ENCODE measurements around the gene OR1K1. TPM values are rescaled to one million over a fixed set of nuclear protein-coding genes. Genes with fewer than 3 reads are reported as not detected.

OR1K1 gene
- total RNA-seq, 1 donor from 2014 or later, result not detected

DNA sequence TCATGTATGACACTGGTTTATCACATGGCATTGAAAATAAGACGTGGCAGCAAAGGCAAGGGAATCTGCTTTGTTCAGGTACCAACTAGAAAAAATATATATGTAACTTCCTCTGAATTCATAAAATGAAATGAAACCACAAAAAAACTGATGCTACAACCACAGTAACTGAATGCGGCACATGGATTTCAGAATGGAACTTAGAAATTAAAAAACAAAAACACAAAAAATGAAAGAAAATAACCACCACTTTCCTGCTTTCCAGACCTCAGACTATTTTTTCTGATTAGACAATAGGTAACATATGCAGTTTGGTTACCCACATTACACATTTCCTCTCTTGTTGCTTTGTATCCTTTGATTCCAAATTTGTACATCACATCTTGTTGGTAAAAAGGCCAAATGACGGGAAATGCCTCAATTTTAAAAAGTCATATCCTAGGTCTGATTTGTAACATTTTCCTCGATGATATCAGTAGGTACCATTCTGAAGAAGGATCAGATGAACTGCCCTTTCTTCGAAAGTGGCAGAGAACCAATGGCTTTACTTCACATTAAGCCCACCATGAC, 46.5 kb downstream of the OR1K1 start:
- Histone ChIP-seq H3K27ac (replicated peaks) (no peak overlapping the region), H3K36me3 (peaks cover 58% of the 10 kb centered on the region), H3K27me3 (ENCODE audit: low read depth) (no peaks in the 10 kb centered on the region), H3K9me3 (replicated peaks) (no peaks in the 10 kb centered on the region), H3K4me3 (no peak overlapping the region), H3K4me1 (no peaks in the 10 kb centered on the region)
- TF ChIP-seq, protein P1, sequence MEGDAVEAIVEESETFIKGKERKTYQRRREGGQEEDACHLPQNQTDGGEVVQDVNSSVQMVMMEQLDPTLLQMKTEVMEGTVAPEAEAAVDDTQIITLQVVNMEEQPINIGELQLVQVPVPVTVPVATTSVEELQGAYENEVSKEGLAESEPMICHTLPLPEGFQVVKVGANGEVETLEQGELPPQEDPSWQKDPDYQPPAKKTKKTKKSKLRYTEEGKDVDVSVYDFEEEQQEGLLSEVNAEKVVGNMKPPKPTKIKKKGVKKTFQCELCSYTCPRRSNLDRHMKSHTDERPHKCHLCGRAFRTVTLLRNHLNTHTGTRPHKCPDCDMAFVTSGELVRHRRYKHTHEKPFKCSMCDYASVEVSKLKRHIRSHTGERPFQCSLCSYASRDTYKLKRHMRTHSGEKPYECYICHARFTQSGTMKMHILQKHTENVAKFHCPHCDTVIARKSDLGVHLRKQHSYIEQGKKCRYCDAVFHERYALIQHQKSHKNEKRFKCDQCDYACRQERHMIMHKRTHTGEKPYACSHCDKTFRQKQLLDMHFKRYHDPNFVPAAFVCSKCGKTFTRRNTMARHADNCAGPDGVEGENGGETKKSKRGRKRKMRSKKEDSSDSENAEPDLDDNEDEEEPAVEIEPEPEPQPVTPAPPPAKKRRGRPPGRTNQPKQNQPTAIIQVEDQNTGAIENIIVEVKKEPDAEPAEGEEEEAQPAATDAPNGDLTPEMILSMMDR (IDR thresholded peaks at IDR 0.05; ENCODE audit: borderline replicate concordance), result no peak
- intact Hi-C loops (cut with micrococcal nuclease), result no loop called here
- DNase-seq, result no peak

DNA sequence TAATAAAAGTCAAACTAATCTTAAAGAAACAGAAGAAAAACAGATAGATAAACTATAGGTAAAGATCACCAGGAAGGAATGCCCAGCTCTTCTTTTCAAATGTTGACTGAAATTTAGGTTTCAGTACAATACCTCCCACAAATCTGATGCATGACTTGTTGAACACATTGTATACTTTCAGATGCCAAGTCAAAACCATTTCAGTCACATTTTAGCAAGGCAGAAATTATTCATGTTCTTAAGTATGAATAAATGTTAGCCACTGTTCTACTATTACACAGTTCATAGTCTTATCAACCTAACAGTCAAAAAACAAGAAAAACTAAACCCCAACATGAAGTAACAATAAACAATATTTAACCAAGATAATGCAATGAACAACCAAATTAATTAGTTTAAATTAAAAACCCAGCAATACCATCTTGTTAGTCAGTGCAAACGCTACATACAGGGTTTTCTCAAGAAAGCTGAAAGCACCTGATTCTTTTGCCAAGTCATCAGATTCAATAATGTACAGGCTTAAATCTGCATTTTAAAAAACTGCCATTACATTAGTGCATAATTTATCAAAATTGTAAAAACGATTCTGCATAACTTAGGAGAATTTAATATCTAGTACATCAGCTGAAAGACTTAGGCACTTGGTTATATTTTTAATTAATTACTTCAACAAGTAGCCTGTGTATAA, 48.5 kb downstream of the OR1K1 start:
- intact Hi-C loops (cut with micrococcal nuclease), result no loop called here
- H3K4me1 ChIP-seq, result no peaks in the 10 kb centered on the region
- peaks cover 69% of the 10 kb centered on the region for H3K36me3 ChIP-seq
- no peak for DNase-seq
- H3K27me3 ChIP-seq (ENCODE audit: low read depth), result no peaks in the 10 kb centered on the region
- H3K4me3 ChIP-seq, result no peak overlapping the region
- no peak overlapping the region for H3K27ac ChIP-seq (replicated peaks)
- no peaks in the 10 kb centered on the region for H3K9me3 ChIP-seq (replicated peaks)
- TF ChIP-seq, protein P1 (IDR thresholded peaks at IDR 0.05; ENCODE audit: borderline replicate concordance), result no peak

Other genes with a start within 250 kb of the OR1K1 start
- gene OR1N2, start 247.0 kb upstream of the OR1K1 start, total RNA-seq, result not detected
- gene OR1L8, start 216.7 kb upstream of the OR1K1 start, total RNA-seq, result not detected
- gene OR1Q1, start 185.4 kb upstream of the OR1K1 start, total RNA-seq, result not detected
- gene OR1B1, start 142.5 kb upstream of the OR1K1 start, total RNA-seq, result not detected
- not detected for gene OR1L1, start 138.4 kb upstream of the OR1K1 start, total RNA-seq
- gene OR1L3, start 125.0 kb upstream of the OR1K1 start, total RNA-seq, result not detected
- not detected for gene OR1L4, start 76.1 kb upstream of the OR1K1 start, total RNA-seq
- gene OR1L6, start 57.8 kb upstream of the OR1K1 start, total RNA-seq, result not detected
- not detected for gene OR5C1, start 11.2 kb upstream of the OR1K1 start, total RNA-seq
- 8.3 TPM for gene PDCL, start 28.5 kb downstream of the OR1K1 start, total RNA-seq
- 37.7 TPM for gene RC3H2, start 105.2 kb downstream of the OR1K1 start, total RNA-seq
- gene ZBTB6, start 113.2 kb downstream of the OR1K1 start, total RNA-seq, result 6.0 TPM
- gene ZBTB26, start 131.4 kb downstream of the OR1K1 start, total RNA-seq, result 5.4 TPM
- gene RABGAP1, start 140.9 kb downstream of the OR1K1 start, total RNA-seq, result 48.2 TPM
- gene GPR21, start 233.5 kb downstream of the OR1K1 start, total RNA-seq, result 0.58 TPM